CD4-positive, alpha-beta T cell treated with Interleukin-6 at 100 ng/mL for 8 hours (primary cell): ENCODE data around the gene UIMC1.
"Not testable (repeated sequence)": the region's sequence is repeated elsewhere in the genome, so short reads cannot be mapped to it uniquely, and the experiment has no call there.

Experiments used
- DNase-seq: peaks from one replicate; pipeline ENCODE4 v3.0.0-alpha.2; 2020; ENCODE audit warnings: mixed read lengths, low spot score

The UIMC1 gene

DNA sequence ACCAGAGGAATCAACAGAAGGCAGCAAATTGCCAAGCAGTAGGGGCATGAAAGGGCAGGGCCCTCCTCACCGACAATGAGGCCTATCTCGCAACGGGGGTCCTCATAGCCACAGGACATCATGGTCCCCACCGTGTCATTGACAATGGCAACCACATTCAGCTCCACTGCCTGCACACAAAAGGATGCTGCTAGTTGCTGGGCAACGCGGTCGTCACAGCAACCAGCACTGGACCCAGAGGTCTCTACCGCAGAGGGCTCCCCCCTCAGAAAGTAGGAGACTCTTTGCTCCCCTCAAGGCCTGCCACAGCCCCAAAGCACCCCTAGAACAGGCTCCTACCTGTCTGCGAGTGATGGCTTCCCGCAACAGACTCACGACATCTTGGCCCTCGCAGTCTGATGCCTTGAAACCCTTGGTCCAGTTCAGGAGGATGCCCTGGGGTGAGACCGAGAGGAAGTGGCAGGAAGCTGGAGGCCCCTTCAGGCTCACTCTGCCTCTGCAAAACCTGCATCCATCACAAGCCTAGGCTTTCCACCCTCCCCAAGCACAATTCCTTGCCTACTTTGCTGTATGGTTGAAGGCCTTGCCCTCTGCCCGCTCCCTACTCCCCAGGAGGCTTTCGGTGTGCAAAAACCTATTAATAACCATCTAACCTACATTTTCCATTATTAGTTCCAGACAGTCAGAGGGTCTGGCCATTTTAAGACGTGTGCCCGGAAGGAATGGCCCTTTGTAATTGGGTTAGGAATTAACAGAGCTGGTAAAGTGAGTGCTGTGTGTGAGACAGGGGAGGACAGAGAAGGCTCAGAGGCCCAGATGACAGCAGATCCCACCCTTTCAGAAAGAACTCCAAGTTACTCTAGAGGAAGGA, 122.6 kb downstream of the UIMC1 start:
- no peak for DNase-seq

DNA sequence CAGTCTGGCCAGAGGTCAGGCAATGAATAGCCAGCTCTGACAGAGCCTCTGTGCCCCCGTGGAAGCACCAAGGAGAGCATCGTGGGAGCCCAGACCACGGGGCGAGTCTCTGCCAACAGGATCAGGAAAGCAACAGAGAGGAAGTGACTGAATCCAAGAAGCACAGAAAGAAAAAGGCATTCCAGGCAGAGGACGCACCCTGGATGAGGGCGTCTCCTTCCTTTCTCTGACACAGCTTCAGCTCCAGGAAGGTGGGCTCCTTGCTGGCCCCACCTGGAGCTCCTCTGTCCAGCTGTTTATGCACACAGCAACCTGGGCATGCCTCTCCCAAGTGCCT, 124.0 kb downstream of the UIMC1 start:
- no peak for DNase-seq

- no peak for DNase-seq
Measured at GRCh38 chr5:176881816-176882566, 124.6 kb downstream of the UIMC1 start.

DNA sequence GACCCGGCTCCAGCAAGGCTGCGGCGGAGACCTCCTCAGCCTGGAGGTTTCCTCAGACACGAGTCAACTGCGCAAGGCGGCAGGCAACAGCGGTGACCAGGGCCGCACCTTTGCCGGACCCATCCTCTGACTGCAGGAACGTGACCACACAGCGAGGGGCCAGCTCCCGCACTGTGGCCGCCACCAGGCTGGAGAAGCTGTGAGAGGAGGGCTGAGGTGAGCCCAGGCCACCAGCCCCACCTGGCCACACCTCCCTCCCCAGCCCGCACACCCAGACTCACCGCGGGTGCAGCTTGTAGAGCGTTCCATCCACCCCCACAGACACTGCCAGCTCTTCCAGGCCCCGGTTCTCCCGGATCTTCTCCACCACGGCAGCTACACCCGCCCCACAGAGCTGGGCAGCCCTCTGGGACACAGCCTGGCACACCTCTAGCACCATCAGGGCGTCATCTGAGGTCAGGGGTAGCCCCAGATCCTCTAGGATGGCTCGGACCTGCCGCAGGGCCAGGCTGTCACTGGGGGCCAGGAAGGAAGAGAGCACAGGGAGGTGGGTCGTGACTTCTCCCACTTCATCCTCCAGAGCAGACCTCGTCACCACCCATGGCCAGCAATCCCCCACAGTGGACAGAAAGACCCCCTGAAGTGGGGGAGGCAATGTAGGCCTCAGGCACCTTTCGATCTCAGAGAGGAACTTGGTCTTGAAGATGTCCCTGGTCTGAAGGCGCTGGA, 125.4 kb downstream of the UIMC1 start:
- DNase-seq: no peak

DNA sequence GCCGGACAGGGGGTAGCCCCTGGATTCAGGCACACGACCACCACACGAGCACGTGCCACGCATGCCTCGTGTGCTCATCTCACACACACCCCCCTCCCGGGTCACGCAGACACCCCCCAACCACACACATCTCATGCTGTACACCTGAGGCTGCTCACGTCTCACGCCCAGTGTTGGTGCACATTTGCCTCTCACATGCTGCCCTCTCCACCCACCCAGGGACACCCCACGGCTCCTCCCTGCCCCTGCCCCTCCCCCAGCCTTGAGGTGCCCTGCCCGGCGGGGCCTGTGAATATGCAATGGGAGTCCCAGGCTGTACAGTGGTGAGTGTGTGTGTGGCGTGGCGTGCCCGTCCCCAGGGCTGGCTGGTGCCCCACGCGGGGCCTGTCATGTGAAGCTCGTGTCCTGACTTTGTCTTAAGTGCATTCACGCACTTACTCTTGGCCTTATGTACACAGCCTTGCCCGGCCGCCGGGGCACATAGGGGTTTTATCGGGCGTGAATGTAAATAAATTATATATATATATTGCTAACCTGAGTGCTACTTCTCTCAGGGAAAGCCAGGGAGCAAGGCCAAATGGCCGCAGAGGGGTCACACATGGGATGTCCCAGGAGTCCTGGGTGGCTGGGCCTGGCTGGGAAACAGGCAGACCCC, 126.1 kb downstream of the UIMC1 start:
- no peak for DNase-seq

DNA sequence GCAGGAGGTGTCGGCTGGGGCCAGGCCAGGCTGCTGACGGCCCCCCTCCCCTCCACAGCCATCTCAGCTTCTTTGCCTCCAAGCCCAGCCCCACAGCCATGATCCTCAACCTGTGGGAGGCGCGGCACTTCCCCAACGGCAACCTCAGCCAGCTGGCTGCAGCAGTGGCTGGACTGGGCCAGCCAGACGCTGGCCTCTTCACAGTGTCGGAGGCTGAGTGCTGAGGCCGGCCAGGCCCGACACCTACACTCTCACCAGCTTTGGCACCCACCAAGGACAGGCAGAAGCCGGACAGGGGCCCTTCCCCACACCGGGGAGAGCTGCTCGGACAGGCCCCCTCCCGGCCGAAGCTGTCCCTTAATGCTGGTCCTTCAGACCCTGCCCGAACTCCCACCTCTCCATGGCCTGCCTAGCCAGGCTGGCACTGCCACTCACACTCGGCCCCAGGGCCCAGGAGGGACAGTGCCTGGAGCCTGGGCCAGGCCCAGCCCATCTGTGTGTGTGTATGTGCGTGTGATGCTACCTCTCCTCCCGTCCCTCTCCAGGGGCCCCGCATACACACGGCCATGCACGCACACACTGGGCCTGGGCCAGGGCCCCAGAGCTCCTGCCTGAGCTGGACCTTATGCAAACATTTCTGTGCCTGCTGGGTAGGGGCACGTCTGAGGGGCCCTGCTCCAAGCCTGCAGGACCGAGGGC, 126.8 kb downstream of the UIMC1 start:
- no peak for DNase-seq

- no peak for DNase-seq
Measured at GRCh38 chr5:176878906-176879662, 127.5 kb downstream of the UIMC1 start.

GRCh38 chr5:176878463-176878862, 128.1 kb downstream of the UIMC1 start:
- no peak for DNase-seq

GRCh38 chr5:176877793-176878331, 128.7 kb downstream of the UIMC1 start:
- DNase-seq: no peak

GRCh38 chr5:176876506-176877431, 129.8 kb downstream of the UIMC1 start:
- DNase-seq: no peak

- DNase-seq: no peak
Measured at GRCh38 chr5:176875783-176876505, 130.6 kb downstream of the UIMC1 start.

DNA sequence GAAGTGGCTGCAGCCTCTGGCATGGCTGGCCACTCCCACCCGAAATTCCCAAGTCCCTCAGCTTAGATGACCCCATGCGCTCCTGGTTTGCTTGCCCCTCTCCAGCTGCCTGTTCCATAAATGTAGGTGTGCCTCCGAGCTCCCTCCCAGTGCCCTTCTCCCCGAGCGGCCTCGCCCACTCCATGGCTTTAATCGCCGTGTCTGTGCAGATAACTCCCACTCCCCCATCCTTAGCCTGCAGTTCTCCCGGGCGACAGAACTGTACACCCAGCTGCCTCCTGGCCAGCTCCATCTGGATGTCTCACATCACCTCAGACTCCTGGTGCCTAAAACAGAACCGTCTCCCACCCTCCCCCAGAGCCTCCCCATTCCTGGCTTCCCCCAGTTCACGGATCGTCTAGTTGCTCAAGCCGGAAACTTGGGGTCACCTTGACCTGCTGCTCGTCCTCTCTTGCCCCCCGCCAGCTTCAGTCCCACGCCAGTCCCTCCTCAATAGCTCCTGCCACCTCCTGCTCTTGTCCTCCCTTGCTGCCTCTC, 131.5 kb downstream of the UIMC1 start:
- DNase-seq: no peak

DNA sequence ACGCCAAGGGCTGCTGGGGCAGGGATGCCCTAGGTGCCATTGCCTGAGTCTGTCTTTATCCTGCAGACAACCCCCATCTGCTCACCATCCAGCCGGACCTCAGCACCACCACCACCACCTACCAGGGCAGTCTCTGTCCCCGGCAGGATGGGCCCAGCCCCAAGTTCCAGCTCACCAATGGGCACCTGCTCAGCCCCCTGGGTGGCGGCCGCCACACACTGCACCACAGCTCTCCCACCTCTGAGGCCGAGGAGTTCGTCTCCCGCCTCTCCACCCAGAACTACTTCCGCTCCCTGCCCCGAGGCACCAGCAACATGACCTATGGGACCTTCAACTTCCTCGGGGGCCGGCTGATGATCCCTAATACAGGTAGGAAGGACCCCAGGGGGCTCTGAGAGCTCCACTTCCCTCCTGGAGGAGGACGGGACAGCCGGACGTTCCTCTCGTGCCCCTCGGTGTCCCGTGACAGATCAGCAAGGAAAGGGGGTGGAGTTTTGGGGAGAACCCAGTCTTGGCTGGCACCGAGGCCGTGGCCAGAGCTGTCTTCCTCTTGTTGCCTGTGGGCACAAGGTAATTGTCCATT, 132.3 kb downstream of the UIMC1 start:
- DNase-seq: no peak

DNA sequence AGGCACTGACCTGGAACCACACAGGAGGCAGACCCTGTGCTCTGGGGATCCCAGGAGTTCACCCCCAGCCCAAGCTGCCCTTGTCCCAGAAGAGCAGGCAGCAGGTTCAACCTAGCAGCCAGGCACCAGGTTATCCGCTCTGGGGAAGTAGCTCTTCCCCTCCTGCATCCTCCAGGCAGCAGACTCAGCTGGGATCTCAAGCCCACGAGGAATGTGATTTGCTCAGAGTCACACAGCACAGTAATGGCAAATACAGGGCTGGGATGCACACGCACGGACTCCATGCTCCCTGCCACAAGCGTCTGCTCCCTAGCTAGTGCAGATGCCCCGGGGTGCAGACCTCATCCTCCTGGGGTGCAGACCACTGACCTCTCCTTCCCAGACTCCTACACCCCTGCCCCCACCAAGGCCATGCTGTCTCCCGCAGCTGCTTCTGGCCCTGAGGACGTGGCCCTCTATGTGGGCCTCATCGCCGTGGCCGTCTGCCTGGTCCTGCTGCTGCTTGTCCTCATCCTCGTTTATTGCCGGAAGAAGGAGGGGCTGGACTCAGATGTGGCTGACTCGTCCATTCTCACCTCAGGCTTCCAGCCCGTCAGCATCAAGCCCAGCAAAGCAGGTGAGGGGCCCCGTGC, 132.9 kb downstream of the UIMC1 start:
- DNase-seq: no peak

DNA sequence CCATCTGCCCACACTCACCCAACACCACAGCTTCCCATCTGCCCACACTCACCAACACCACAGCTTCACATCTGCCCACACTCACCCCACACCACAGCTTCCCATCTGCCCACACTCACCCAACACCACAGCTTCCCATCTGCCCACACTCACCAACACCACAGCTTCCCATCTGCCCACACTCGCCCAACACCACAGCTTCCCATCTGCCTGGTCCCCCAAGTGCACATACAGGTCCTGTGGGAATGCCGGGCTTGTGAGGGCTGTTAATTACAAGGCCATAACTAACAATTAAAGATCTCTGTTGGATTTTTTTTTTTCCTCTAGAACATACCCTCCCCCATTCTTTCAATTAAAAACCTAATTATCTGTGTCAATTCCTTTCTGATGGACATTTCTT, 133.6 kb downstream of the UIMC1 start:
- DNase-seq: not testable (repeated sequence)

GRCh38 chr5:176872586-176872985, 134.0 kb downstream of the UIMC1 start:
- DNase-seq: not testable (repeated sequence)

GRCh38 chr5:176870644-176871043, 135.9 kb downstream of the UIMC1 start:
- not testable (repeated sequence) for DNase-seq
